Brain (organoid and tissue), 1 donor: ENCODE measurements around the gene USP17L27. TPM values are rescaled to one million over a fixed set of nuclear protein-coding genes. Genes with fewer than 3 reads are reported as not detected.

Source experiments
- polyA plus RNA-seq: library from polyadenylated mRNA; stranded (reverse); fragments of 350-450 nt; fragmentation: Illumina TruSeq; extraction: RNeasy Lipid Tissue Mini Kit (QIAGEN cat#74804); gene quantifications from one replicate; pipeline ENCODE4 v1.2.3, GENCODE V29; 2015; ENCODE audit warnings: low read depth, low replicate concordance; ENCODE audit not compliant: insufficient read depth

Gene USP17L27
- polyA plus RNA-seq, 1 donor from 2014 or later, result not detected

Other genes starting within 250 kb of the USP17L27 start
- gene FAM90A26, start 173.7 kb upstream of the USP17L27 start, polyA plus RNA-seq, result not detected
- gene USP17L10, start 133.5 kb upstream of the USP17L27 start, polyA plus RNA-seq, result not detected
- gene USP17L11, start 128.7 kb upstream of the USP17L27 start, polyA plus RNA-seq, result not detected
- gene USP17L12, start 124.0 kb upstream of the USP17L27 start, polyA plus RNA-seq, result not detected
- not detected for gene USP17L13, start 119.3 kb upstream of the USP17L27 start, polyA plus RNA-seq
- not detected for gene USP17L15, start 109.8 kb upstream of the USP17L27 start, polyA plus RNA-seq
- not detected for gene USP17L17, start 100.3 kb upstream of the USP17L27 start, polyA plus RNA-seq
- gene USP17L18, start 95.5 kb upstream of the USP17L27 start, polyA plus RNA-seq, result not detected
- gene USP17L19, start 90.8 kb upstream of the USP17L27 start, polyA plus RNA-seq, result not detected
- gene USP17L20, start 86.0 kb upstream of the USP17L27 start, polyA plus RNA-seq, result not detected
- gene USP17L21, start 81.3 kb upstream of the USP17L27 start, polyA plus RNA-seq, result not detected
- gene USP17L22, start 76.5 kb upstream of the USP17L27 start, polyA plus RNA-seq, result not detected
- gene USP17L24, start 19.0 kb upstream of the USP17L27 start, polyA plus RNA-seq, result not detected
- not detected for gene USP17L25, start 14.2 kb upstream of the USP17L27 start, polyA plus RNA-seq
- not detected for gene USP17L26, start 9.5 kb upstream of the USP17L27 start, polyA plus RNA-seq
- not detected for gene USP17L5, start 4.7 kb upstream of the USP17L27 start, polyA plus RNA-seq
- gene USP17L28, start 4.7 kb downstream of the USP17L27 start, polyA plus RNA-seq, result not detected
- not detected for gene USP17L29, start 9.5 kb downstream of the USP17L27 start, polyA plus RNA-seq
- gene USP17L30, start 19.0 kb downstream of the USP17L27 start, polyA plus RNA-seq, result not detected
- gene DEFB131A, start 100.3 kb downstream of the USP17L27 start, polyA plus RNA-seq, result not detected